Mammary epithelial cell (primary cell): Measurements from ENCODE around the gene RRM2.

Experiments
- CTCF ChIP-seq, 2 donors: IDR thresholded peaks in 1 of 2; conservative IDR thresholded peaks in 1 of 2; 2 replicates each; pipeline ENCODE4 v1.5.1; 2011 to 2012; ENCODE audit warnings: inconsistent platforms in 2 of 2, low read length in 2 of 2, mild to moderate bottlenecking in 2 of 2, control low read depth in 1 of 2, low read depth in 1 of 2; ENCODE audit not compliant: insufficient read depth in 1 of 2; ENCODE audit errors: extremely low read depth in 1 of 2
- EZH2 ChIP-seq: IDR thresholded peaks from 2 replicates; pipeline ENCODE4 v1.6.1; 2012; ENCODE audit warnings: low read length, inconsistent platforms, borderline replicate concordance

DNA sequence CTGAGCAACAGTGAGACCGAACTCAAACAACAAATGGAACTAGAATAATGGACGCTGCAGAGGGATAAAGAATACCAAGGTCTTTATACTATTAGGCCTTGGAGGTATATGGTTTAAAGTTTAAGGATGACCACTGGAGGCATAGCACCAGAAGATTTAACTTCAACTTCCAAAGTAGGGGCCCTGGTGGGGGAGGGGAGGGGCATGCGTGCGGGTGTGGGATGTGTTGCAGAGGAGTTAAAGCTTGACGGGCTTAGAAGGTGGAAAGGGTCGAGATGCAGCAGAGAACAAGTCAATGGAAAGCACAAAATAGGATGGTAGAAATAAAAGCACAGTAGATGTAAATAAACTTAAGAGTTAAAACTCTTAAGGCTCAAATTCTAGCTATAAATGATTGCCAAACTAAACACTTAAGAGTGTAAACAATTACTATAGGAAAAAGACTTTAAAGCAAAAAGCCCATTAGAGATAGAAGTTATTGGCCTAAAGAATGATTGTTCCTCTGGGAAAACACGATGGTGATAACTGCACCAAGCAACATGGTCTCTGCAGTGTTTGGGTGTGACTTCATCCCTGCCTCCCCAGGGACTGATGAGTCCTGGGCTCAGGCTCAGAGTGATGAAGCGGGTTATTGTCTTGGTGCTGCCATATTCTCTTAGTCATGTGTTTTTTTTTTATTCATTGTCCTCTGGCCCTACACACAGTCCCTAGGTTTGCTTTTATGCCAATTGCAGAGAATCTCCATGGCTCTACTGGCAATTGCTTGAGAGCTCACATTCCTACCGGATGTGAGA is 13.0 kb downstream of the RRM2 start:
- TF ChIP-seq CTCF (conservative IDR thresholded peaks at IDR 0.05 in 1 of 2, IDR thresholded peaks at IDR 0.05 in 1 of 2; ENCODE audit: extremely low read depth in 1 of 2, insufficient read depth in 1 of 2, low read depth in 1 of 2, low read length in 2 of 2) (no peak), EZH2 (no peak)
